MM.1S (cell line): ENCODE data around the gene RNF111.

Experiments used
- DNase-seq: peaks from one replicate; pipeline ENCODE4 v3.0.0-alpha.2; 2015
- H2AFZ ChIP-seq: fragments of 300-600 bp; sonication (generic); 2 replicates; pipeline ENCODE4 v1.6.0; 2016; ENCODE audit warnings: antibody characterized with exemption, low read length
- H3F3A ChIP-seq: fragments of 300-600 bp; sonication (generic); 2 replicates; pipeline ENCODE4 v1.6.1; 2016; ENCODE audit warnings: mild to moderate bottlenecking, antibody characterized with exemption, low read length, moderate library complexity, mixed read lengths; ENCODE audit not compliant: insufficient read depth
- H3K27ac ChIP-seq: fragments of 300-600 bp; sonication (generic); 2 replicates; pipeline ENCODE4 v1.5.1; 2016; ENCODE audit warnings: mild to moderate bottlenecking, low read length
- H3K27me3 ChIP-seq: fragments of 300-600 bp; sonication (generic); replicated peaks from 2 replicates; pipeline ENCODE4 v1.6.0; 2016; ENCODE audit warnings: low read length; ENCODE audit not compliant: insufficient read depth
- H3K36me3 ChIP-seq: fragments of 300-600 bp; sonication (generic); replicated peaks from 2 replicates; pipeline ENCODE4 v1.6.1; 2016; ENCODE audit warnings: mild to moderate bottlenecking, low read length, mixed read lengths; ENCODE audit not compliant: insufficient read depth
- H3K4me1 ChIP-seq: fragments of 300-600 bp; sonication (generic); 2 replicates; pipeline ENCODE4 v1.6.1; 2016; ENCODE audit warnings: low read length, mixed read lengths
- H3K4me2 ChIP-seq: fragments of 300-600 bp; sonication (generic); 2 replicates; pipeline ENCODE4 v1.6.0; 2016; ENCODE audit warnings: low read depth, low read length
- H3K4me3 ChIP-seq: fragments of 300-600 bp; sonication (generic); 2 replicates; pipeline ENCODE4 v1.5.1; 2016; ENCODE audit warnings: low read length, mixed read lengths
- H3K79me2 ChIP-seq: fragments of 300-600 bp; sonication (generic); 2 replicates; pipeline ENCODE4 v1.6.1; 2016; ENCODE audit warnings: mixed run types, low read length, mixed read lengths
- H3K9ac ChIP-seq: fragments of 300-600 bp; sonication (generic); 2 replicates; pipeline ENCODE4 v1.6.1; 2016; ENCODE audit warnings: low read length, mixed read lengths
- H3K9me2 ChIP-seq: fragments of 300-600 bp; sonication (generic); replicated peaks from 2 replicates; pipeline ENCODE4 v1.6.1; 2016; ENCODE audit warnings: mild to moderate bottlenecking, low read length, mixed read lengths; ENCODE audit not compliant: insufficient read depth
- H3K9me3 ChIP-seq: fragments of 300-600 bp; sonication (generic); replicated peaks from 2 replicates; pipeline ENCODE4 v1.6.1; 2016; ENCODE audit warnings: mild to moderate bottlenecking, low read length, mixed read lengths; ENCODE audit not compliant: insufficient read depth
- H4K20me1 ChIP-seq: fragments of 300-600 bp; sonication (generic); 2 replicates; pipeline ENCODE4 v1.6.1; 2016; ENCODE audit warnings: mild to moderate bottlenecking, low read length, moderate library complexity, mixed read lengths; ENCODE audit not compliant: insufficient read depth
- EZH2 ChIP-seq: fragments of 300-600 bp; sonication (generic); optimal IDR thresholded peaks from 2 replicates; pipeline ENCODE3; 2017; ENCODE audit warnings: low read depth, mild to moderate bottlenecking, antibody characterized with exemption, low read length, mixed read lengths
- EZH2phosphoT487 ChIP-seq: fragments of 300-600 bp; sonication (generic); IDR thresholded peaks from 2 replicates; pipeline ENCODE4 v1.6.1; 2018; ENCODE audit warnings: antibody characterized with exemption, low read length
- TF ChIP-seq, protein P1 (sequence below): fragments of 300-600 bp; sonication (generic); IDR thresholded peaks from 2 replicates; pipeline ENCODE4 v1.5.1; 2016; ENCODE audit warnings: antibody characterized with exemption, low read length, mixed read lengths

Gene RNF111

DNA sequence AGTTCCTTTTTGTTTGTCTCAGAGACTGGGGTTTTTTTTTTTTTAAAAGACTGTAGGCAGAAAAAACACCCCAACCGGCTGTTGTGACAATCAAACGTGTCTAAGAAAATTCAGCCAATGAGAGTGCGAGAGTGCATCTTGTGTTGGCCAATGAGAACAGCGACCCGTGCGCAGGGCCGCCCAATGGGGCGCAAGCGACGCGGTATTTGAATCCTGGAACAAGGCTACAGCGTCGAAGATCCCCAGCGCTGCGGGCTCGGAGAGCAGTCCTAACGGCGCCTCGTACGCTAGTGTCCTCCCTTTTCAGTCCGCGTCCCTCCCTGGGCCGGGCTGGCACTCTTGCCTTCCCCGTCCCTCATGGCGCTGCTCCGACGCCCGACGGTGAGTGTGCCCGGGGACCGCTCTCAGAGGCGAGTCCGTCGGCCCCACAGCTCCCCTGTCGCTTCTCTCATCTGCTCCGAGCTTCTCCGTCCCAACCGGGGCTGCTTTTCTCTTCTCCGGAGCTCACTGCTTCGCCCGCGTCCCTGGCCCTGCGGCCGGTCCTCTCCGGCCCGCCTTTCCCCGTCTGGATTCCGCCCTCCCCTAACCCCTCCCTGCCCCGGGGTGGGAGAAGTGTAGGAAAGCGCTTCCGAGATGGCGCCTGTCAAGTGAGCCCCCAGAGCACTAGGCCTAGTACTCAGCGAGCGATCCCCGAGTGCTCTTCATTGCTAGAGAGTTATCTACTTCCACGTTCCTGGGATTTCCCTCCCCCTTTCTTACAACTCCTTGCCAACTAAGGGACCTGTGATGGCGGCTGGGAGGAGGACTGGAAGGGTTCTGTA is 117.7 kb downstream of the RNF111 start, which contains the start of gene CCNB2:
TSS of gene CCNB2 (plus strand) at position 235 of the 821 bp plus-strand sequence. CDS start at position 358, 123 bp downstream.
- no peaks in the 10 kb centered on the region; the same call in 1 of the 2 replicates for H3K4me1 ChIP-seq
- H3F3A ChIP-seq, result peaks cover 6% of the 10 kb centered on the region; the same call in 1 of the 2 replicates
- peak within 1 kb of the TSS; percentile 66; the same call in 1 of the 2 replicates for H3K27ac ChIP-seq
- H4K20me1 ChIP-seq, result no peaks in the 10 kb centered on the region
- peak within 1 kb of the TSS; percentile 80 for H3K4me2 ChIP-seq
- peak within 1 kb of the TSS; percentile 95 for H3K4me3 ChIP-seq
- no peaks in the 10 kb centered on the region for H3K9me2 ChIP-seq
- H3K9me3 ChIP-seq, result no peaks in the 10 kb centered on the region
- H3K9ac ChIP-seq, result peak within 1 kb of the TSS; percentile 78
- H3K79me2 ChIP-seq, result peaks cover 43% of the 10 kb centered on the region
- TF ChIP-seq, protein P1, sequence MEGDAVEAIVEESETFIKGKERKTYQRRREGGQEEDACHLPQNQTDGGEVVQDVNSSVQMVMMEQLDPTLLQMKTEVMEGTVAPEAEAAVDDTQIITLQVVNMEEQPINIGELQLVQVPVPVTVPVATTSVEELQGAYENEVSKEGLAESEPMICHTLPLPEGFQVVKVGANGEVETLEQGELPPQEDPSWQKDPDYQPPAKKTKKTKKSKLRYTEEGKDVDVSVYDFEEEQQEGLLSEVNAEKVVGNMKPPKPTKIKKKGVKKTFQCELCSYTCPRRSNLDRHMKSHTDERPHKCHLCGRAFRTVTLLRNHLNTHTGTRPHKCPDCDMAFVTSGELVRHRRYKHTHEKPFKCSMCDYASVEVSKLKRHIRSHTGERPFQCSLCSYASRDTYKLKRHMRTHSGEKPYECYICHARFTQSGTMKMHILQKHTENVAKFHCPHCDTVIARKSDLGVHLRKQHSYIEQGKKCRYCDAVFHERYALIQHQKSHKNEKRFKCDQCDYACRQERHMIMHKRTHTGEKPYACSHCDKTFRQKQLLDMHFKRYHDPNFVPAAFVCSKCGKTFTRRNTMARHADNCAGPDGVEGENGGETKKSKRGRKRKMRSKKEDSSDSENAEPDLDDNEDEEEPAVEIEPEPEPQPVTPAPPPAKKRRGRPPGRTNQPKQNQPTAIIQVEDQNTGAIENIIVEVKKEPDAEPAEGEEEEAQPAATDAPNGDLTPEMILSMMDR, result no peak
- no peak for TF ChIP-seq EZH2phosphoT487
- TF ChIP-seq EZH2, result no peak
- peaks cover 15% of the 10 kb centered on the region for H3K36me3 ChIP-seq
- DNase-seq, result peak; percentile 97
- H2AFZ ChIP-seq, result peak within 1 kb of the TSS; percentile 82
- no peaks in the 10 kb centered on the region for H3K27me3 ChIP-seq

DNA sequence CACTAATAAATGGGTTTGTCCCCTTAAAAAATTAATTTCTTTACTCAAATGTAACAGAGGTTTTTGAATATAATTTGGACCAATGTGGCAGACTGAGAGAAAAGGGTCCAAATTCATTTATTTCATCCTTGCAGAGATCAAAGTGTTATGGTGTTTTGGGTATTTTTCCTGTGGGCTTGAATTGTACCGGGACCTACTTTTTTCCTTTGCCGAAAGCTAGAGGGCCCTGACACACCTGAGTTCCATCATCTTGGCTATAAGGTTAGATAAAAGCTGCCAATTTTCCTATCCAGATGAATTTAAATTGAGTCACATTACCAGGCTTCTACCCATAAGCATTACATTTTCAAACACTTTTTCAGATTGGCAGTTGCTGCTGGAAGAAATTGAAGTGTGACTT is 118.4 kb downstream of the RNF111 start:
- peaks cover 15% of the 10 kb centered on the region for H3K36me3 ChIP-seq
- H3K4me2 ChIP-seq, result peak overlapping the region; percentile 80
- no peak for TF ChIP-seq EZH2
- no peak for TF ChIP-seq EZH2phosphoT487
- TF ChIP-seq, protein P1, result peak; percentile 29
- H3K4me3 ChIP-seq, result peak overlapping the region; percentile 95
- H3K9ac ChIP-seq, result peak overlapping the region; percentile 78
- H3K4me1 ChIP-seq, result no peaks in the 10 kb centered on the region; the same call in 1 of the 2 replicates
- H3K9me2 ChIP-seq, result no peaks in the 10 kb centered on the region
- no peaks in the 10 kb centered on the region for H3K9me3 ChIP-seq
- H3F3A ChIP-seq, result peaks cover 6% of the 10 kb centered on the region; the same call in 1 of the 2 replicates
- H3K27me3 ChIP-seq, result no peaks in the 10 kb centered on the region
- peak overlapping the region; percentile 66; the same call in 1 of the 2 replicates for H3K27ac ChIP-seq
- no peaks in the 10 kb centered on the region for H4K20me1 ChIP-seq
- peaks cover 50% of the 10 kb centered on the region for H3K79me2 ChIP-seq
- H2AFZ ChIP-seq, result peak overlapping the region; percentile 82
- DNase-seq, result peak; percentile 11

DNA sequence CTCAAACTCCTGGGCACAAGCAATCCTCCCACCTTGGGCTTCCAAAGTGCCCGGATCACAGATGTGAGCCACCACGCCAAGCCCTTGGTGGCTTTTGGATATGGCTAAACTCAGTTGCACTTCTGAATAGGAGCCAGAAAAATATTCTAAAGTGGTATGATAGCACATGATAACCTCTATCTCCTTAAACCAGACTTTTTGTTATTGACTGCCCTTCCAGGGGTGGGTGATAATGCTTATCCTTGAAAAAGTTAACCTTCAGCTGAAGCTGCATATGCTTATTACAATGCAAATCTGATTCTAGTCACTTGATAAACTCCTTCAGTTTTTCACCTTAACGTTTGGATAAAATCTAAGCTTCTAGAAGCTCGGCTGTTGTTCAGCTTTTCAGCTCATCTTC is 123.8 kb downstream of the RNF111 start:
- Histone ChIP-seq H3K4me1 (no peaks in the 10 kb centered on the region; the same call in 1 of the 2 replicates), H3K36me3 (peaks cover 18% of the 10 kb centered on the region)

More for the DNA sequence above, 123.8 kb downstream of the RNF111 start:
- Histone ChIP-seq H3K9me3 (no peaks in the 10 kb centered on the region), H2AFZ (no peak overlapping the region), H3K9me2 (no peaks in the 10 kb centered on the region), H3K4me3 (no peak overlapping the region), H3F3A (no peaks in the 10 kb centered on the region), H3K27ac (no peak overlapping the region), H3K79me2 (peaks cover 52% of the 10 kb centered on the region), H3K27me3 (no peaks in the 10 kb centered on the region), H3K4me2 (no peak overlapping the region), H3K9ac (no peak overlapping the region), H4K20me1 (no peaks in the 10 kb centered on the region)
- TF ChIP-seq, protein P1, result no peak
- no peak for TF ChIP-seq EZH2phosphoT487
- TF ChIP-seq EZH2, result no peak
- DNase-seq, result no peak
